SIG-M5 (cell line): ENCODE results near the gene CRTC1.

ENCODE experiments used
- DNase-seq: peaks from one replicate; lab custom pipeline; 2025; lab: John Stamatoyannopoulos, UW

CRTC1 gene

DNA sequence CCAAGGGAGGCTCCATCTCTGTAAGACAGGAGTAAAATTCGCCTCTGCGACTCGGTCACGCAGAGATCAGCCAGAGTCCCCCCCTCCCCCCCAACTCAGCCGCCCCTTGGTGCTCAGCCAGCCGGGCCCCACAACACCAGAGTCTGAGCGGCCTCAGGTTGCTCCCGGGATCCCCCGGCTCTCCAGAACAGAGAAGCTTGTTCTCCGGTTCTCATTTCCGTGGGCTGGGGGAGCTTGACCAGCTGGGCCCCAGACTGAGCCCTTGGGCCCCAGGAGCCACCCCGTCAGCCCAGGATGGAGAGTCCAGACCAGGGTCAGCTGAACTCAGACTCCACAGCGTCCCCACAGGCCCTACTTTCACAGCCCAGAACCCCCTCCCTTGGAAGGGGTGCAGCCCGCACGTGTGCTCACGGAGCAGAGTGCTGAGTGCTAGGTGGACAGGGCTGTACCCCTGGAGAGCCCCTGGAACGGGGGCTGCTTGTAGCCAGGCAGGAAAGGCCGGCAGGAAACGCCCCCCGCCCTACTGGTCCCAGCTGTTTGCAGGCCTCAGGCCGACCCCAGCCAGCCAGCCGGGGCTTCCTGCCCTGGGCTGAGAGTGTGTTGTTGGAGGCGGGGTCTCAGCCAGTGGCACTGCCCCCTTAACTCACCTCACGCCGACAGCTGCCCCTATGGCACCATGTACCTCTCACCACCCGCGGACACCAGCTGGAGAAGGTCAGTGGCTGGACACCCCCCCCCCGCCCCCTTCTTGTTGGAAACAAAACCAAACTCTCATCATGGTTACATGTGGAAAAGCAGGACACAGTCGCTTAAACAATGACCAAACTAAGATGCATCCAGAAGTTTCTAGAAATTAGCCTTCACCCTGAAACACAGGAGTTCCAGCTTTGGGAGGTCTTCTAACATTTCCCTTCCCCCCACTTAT is 63.2 kb downstream of the CRTC1 start:
- no peak for DNase-seq

DNA sequence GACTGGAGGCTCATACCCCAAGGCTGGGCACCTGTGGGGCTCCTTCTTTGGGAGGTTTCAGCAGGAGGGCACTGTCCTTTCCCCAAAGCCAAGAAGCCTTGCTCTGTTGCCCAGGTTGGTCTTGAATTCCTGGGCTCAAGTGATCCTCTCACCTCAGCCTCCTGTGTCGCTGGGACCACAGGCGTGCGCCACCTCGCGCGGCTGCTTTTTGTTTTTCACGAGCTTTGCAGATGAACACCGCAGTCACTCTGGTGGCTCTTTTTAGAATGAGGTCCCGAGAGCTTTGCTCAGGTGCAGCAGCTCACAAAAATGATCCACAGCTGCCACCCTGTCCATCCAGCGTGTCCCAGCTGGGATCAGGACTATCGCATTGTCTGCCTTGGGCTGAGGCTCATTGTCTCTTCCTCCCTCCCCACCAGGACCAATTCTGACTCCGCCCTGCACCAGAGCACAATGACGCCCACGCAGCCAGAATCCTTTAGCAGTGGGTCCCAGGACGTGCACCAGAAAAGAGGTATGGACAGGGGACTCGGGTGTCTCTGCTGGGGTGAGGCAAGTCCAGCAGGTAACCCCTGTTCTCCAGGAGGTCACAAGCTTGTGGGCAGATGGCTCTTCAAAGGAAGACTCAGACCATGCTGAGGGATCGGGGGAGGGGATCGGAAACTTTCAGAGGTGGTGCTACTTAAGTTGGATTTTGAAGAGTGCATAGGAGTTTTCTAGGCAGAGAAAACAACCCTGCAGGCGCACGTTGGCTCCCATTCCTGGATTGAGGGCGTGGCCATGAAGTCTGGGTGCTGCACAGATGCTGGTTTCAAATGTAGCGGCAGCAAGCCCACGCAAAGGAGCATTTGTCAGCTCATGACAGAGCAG is 66.1 kb downstream of the CRTC1 start:
- no peak for DNase-seq

DNA sequence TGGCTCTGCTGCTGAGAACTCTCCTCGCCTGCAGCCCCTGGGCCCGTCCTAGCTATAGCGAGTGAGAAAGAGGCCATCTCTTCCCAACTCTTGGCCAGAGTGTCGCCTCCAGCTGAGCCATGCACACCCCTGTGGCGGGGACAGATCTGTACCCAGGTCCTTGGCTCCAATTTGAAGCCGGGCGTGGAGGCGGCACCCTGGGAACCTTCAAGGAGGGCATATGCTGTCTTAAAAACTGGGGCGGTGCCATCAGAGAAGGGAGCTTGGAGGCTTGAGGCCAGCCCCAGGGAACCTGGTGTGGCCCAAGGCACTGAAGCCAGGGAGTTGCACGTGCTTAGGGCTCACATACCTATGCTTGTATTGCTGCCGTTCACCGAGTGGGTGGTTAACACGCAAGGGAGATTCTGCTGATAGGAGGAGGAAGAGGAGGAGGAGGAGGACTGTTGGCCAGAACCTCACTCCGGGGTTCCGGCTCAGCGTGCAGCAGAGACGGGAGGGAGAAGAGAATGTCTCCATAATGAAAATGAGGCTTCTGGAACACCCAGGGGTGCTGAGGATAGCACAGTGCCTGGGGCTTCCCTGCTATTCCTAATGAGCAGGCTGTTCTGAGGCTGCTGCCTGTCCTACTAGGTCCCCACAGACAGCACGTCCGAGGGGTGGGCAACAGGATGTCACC is 67.0 kb downstream of the CRTC1 start:
- DNase-seq = no peak

DNA sequence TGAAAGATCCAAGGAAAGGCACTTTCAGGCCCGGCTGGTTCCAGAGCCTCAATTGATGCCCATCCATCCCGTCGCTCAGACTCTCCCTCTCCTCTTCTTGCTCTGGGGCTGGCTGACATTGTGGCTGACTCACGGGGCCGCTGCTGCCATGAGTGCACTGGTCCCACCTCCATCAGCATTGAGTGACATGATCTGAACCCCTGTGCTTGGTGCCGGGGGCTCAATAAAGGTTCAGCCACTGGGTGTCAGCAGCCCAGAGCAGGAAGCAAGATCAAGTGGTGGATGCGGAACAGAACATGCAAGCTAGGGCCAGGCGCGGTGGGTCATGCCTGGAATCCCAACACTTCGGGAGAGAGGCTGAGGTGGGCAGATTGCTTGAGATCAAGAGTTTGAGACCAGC is 68.1 kb downstream of the CRTC1 start:
- DNase-seq = no peak

DNA sequence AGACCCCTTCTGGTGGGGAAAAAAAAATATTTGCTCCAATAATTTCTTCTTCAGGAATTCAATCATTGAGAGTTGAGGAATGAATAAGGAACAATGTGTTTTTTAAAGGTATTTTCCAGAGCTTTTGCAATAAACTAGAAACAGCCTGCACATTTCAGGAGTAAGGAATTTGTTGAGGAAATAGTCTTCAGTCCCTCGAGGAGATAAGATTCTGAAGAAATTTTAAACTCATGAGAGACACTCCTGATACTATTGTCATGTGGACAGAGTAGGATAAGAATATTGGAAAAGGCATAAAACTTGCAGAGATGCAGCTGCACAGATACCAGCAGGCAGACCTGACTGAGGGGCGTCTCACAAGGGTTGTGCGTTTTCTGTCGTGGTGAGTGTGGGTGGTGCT is 71.0 kb downstream of the CRTC1 start:
- DNase-seq = no peak

DNA sequence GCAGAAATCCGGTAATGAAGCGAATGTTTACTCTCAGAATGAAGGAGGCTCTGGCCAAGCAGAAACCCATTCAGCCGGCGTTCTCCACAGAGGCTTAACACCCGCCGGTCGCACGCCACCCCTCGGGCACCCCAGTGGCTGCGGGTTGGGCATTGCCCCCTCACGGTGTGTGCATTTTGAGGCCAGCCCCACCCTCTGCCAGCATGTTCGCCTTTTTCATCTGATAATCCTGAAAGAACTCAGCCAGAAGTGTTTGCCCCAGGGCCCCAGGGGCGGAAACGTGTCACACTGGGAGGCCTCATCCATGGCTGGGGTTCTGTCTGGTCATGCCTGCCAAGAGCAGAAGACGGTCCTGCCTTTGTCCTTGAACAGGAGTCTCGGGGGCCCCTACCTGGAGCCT is 73.4 kb downstream of the CRTC1 start:
- DNase-seq = no peak

DNA sequence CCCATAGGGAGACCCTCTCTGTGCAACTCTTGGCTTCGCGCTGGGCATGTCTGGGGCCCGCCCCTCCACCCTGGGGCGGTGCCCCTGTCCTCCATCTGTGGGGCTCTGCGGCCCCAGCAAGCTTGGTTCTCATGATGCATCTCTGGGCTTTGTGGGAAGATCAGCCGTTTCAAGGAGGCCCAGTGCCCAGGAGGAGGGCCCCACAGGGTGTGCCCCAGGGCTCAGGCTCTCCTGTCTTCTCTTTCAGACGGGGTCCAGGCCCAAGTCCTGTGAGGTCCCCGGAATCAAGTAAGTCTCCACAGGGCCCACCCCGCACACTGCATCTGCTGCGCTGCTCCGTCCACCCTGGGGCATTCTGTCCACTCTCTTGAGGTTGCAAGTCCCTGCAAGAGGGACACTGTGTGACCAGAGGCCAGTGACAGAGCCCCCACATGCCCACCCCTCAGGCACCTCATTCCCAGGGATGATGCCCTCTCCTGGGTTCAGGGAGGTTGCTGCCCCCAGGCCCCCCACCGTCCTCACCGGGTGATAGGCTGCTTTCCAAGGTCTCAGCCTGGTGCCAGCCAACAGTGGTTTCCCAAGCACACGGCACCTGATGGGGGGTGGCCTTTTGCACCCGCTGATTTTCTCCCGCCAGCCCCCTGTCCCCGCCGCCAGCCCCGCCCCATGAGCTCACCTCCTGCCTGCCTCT is 76.0 kb downstream of the CRTC1 start:
- no peak for DNase-seq

DNA sequence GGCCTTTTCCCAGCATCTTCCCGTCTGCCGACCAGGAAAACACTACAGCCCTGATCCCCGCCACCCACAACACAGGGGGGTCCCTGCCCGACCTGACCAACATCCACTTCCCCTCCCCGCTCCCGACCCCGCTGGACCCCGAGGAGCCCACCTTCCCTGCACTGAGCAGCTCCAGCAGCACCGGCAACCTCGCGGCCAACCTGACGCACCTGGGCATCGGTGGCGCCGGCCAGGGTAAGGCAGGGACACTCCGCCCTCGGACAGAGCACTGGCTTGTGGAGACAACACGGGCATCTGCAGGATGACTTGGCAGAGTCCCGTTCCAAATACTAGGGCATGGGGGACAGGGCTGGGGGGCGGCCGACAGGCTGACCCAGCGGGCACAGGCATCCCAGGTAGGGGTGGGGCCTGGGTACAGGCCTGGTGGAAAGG is 76.5 kb downstream of the CRTC1 start:
- no peak for DNase-seq

DNA sequence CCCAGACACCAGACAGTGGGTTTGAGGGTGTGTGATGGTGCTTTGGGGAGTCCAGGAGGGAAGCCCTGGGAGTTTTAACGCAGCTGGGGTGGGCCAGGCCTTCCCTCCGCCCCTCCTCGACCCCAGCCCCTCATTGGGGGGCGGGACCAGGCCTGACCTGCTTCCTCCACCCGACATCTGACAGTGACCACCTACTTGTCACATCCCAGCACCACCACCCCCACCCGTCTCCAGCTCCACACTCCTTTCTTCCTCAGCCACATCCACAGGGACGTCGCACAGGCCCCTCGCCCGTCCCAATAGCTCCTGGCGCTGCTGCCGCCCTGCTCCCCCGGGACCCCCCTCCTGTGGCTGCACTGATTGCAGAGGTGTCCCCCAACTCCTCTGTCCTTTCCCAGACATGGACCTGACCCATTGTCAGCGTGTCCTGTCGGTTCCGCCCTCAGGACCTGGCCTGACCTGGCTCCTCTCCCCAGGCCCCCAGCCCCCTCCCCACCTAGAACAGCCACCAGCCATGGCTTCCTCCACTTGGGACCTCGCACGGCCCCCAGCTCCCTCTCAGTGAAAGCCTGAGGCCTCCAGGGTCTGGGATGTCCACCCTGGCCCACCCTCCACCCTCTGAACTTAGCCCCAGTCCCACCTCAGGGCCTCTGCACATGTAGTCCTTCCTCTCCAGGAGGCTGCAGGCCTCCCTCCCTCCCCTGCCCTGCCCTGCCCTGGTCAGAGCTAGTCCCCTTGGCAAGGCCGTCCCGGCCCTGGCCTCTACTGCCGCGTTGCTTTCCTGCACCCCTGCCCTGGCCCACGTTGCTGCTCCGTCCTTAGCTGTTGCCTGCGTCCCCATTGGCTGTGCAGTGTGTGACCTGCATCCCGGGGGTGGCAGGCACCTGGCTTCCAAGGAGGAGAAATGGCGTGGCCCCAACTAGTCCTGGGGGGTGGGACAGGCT is 77.2 kb downstream of the CRTC1 start:
- no peak for DNase-seq

DNA sequence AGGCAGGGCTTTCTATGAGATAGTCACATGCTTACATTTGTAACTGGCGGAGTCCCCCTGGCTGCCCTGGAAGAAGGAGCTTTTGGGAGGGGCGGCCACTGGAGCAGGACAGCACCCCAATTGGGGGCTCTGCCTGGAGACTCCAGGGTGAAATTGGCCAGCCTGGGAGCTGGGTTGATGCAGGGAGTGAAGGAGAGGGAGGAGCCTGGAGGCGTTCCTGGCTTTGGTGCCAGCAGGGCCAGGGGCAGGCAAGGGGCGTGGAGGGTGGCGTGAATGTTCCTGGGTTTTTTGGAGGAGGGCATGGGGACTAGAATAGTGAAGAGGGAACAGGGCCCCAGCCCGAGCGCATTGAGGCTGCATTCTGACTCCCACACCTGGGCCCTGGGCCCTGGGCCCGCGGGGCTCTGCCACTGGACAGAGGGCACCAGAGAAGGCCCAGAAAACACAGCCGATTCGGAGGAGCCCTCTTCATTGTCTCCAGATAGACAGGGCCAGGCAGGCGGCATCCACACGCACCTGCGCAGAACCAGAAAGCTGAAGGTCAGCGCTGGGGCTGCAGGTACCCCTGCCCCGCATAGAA is 78.1 kb downstream of the CRTC1 start:
- no peak for DNase-seq

DNA sequence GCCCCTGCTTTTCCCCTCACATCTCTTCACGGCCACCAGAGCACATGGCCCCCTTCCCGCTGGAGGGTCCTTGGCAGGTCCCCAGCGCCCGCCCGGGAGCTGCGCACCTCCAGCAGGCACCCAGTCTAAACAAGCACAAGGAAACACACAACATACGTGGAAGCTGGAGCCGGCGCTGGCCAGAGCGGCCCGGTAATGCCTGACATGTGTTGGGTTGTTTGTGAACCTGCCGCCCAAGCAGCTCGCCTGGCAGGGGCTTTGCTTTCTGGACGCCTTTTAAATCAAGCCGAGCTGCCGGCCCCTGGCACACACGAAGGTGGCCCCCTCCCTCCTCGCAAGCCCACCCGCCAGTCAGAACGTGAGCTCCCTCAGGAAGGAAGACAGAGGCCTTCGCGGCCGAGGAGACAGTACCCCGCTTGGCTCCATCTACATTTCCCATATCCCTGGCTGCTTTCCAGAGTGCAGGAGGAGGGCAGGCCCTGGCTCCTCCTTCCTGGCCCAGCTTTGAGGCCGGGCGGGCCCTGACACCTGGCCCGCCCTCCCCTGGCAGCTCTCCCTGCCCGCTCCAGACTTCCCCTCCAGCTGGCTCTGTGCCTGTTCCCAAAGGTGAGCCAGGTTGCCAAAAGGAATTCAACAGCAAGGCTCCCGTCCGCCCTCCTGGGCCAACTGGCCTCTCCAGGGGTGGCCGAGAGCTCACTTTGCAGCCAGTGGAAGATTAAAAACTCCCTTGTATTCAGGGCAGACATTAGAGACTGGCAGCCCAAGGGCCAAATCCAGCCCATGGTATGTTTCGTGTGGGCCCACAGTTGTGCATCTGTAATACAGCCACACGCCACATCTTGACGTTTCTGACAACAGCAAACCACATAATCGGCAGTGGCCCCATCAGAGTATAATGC is 78.9 kb downstream of the CRTC1 start:
- no peak for DNase-seq

DNA sequence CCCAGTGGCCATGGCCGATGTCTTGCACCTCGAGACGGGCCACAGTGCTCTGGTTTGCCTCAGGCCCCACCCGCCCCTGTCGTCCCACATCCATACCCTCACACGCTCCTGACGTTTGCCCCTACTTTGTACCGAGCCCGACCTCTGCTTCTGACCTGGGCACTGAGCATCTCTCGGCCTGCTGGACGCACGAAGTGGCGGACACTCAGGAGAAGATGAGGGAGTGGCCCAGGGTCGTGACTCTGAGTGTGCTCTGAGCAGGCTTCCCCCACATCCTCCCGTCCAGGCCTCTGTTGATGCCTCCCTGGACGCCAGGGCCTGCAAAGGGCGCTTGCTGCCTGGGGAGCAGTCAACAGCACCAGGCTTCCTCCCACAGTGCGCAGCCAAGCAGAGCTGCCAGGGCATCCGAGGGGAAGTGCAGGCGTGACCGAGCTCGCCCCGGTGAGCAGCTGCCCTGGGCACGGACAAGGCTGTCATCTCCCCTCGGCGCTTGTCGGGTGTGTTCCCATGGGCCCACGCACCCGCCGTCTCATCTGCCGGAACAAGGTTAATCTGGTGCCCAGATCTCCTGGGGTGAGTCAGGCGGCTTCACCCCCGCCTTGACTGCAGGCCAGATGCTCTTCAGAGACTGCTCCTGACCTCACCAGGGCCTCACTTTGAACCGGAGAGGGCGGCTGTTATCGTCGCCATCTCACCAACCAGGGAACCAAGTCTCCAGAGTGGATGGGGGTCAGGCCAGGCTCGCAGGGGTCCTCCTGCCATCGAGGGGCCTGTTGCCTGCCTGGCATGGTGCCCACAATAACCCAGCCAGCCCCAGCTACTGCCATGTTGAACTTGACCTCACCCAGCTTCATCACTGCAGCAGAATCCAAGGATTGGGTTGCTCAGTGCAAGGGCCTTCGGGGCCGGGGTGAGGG is 80.5 kb downstream of the CRTC1 start:
- no peak for DNase-seq

DNA sequence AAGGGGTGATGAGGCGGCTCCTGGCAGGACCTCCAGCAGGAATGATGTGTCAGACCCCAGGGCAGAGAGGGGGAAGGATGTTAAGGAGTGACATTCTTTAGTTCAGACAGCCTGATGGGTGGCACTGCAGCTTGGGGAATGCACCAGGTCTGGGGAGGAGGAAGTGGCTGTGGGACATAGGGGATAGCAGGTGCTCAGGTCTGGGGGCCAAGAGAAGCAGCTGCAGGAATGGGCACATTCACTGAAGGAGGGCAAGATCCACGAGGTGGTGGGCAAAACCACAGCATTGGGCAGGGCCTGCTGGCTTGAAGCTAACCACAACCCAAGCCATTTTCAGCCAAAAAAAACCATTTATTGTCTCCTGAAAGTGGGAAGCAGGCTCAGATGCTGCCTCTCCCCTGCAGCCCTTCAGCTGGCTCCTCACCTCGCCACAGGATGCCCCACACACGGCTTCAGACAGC is 81.1 kb downstream of the CRTC1 start:
- DNase-seq = no peak

DNA sequence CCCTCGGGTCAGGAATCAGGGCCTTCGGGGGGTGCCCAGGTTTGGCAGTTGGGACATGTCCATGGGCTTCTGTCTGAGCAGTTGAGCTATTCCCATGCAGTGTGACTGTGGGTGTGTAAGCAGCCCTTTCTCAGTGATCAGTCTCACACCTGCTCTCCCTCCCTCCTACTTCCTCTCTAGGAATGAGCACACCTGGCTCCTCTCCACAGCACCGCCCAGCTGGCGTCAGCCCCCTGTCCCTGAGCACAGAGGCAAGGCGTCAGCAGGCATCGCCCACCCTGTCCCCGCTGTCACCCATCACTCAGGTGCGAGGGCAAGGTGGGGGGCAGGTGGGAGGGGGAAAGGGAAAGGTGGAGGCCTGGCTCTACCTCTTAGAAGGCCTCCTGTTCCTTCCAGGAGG is 81.7 kb downstream of the CRTC1 start:
- DNase-seq = no peak

DNA sequence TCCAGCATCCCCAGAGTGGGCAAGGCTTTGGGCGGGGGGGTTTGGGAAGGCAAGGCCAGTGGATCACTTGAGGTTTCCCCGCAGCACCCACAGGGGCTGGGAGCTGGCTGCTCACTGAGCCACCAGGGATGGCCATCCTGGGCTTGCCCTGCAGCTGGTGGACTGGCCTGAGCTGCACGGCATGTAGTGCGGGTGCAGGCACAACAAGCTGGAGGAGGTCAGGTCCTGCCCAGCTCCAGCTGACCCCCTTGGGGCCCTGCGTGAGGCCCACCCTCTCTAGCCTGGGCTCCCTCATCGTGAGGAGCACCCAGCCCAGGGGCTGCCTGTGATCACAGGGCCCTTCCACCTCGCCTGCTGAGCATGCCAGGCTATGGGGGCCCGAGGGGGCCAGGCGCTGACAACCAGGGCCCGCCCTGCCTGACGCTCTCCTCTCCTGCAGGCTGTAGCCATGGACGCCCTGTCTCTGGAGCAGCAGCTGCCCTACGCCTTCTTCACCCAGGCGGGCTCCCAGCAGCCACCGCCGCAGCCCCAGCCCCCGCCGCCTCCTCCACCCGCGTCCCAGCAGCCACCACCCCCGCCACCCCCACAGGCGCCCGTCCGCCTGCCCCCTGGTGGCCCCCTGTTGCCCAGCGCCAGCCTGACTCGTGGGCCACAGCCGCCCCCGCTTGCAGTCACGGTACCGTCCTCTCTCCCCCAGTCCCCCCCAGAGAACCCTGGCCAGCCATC is 84.7 kb downstream of the CRTC1 start:
- no peak for DNase-seq

DNA sequence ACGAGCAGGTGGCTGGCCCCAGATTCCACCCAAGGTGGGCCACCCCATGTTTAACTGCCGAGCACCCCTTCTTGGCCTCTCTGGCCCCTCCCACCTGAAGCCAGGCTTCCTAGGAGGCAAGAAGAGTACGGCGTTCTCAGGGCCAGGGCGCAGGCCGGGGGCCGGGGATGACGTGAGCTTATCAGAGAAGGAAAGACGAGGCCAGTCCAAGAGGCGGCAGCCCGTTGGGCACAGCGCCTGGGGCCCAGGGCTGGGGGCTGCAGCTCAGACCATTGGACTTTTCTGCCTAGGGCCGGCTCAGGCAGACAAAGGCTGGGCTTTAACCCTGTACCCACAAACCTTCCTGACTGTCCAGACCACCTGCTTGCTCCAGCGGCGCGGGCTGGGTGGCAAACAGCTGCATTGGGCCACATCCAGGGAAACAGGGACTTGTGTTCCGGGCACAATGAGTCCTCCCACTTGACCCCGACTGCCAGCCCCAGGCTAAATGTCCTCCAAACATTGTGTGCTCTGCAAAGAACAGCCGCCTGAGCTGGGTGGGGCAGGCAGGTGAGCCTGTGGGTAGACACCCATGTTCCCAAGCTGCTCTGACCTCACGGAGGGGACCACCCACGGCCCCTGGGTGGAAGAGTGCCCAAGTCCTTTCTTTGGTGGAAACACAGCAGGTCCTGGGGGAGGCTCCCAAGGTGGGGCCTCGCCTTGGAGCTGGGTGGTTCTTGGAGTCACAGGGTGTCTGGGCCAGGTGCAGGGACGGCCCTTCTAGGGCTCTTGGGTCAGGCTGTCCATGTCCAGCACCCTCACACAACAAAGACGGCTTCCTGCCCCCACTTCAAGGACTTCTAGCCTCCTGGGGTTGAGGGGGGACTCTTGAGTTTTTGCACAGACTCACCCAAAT is 85.8 kb downstream of the CRTC1 start:
- no peak for DNase-seq
